Cortex of kidney (tissue), 1 donor: ENCODE measurements around the gene PRKCZ.
A peak's percentile ranks its signal among the peaks of the same experiment; 100 is the strongest.

Experiments used
- DNase-seq: peaks from one replicate; lab custom pipeline; 2025; lab: John Stamatoyannopoulos, UW

PRKCZ gene

DNA sequence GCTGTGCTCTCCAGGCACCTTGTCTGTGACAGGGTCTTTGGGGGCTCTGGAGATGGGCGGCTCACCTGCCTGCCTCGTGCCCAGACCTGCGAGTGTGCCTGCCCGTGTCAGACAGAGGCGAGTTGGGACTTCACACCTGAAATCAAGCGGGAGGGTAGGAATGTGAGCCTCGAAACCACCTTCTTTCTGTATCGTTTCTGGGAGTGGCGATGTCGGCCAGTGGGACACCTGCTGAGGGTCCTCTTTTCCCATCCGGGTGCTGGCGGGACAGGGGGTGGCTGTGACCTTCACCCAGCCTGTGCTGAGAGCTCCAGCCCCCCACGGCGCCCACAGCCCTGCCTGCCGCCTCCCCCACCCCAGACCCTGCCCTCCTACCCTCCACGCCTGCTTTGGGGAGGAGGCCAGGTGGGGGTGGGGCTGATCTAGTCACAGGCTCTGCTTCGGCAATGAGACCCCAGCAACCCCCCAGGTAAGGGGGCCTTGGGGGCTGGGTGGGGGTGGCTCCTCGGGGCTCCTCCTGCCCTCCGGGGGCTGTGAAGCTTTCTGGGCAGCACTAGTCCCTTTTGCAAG, 160.0 kb downstream of the PRKCZ start:
- DNase-seq, result no peak

DNA sequence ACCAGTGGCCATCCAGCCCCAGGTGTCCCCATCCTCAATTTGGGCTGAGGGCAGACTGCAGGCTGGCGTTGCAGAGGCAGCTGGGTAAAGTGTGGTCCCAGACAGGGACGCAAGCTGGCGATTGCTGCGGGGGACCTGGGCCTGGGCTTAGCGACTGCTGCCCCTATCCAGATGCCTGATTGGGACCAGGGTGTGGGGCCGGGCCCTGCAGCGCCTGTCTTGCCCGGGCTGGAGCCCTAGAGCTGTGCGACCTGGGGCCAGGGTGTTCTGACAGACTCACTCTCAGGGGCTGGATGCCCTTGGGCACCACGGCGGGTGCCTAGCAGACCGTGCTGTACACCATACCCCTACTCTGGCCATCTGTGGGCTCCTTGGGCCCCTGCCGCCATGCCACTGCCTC, 160.6 kb downstream of the PRKCZ start:
- no peak for DNase-seq

GRCh38 chr1:2212274-2212531, 162.0 kb downstream of the PRKCZ start:
- no peak for DNase-seq

DNA sequence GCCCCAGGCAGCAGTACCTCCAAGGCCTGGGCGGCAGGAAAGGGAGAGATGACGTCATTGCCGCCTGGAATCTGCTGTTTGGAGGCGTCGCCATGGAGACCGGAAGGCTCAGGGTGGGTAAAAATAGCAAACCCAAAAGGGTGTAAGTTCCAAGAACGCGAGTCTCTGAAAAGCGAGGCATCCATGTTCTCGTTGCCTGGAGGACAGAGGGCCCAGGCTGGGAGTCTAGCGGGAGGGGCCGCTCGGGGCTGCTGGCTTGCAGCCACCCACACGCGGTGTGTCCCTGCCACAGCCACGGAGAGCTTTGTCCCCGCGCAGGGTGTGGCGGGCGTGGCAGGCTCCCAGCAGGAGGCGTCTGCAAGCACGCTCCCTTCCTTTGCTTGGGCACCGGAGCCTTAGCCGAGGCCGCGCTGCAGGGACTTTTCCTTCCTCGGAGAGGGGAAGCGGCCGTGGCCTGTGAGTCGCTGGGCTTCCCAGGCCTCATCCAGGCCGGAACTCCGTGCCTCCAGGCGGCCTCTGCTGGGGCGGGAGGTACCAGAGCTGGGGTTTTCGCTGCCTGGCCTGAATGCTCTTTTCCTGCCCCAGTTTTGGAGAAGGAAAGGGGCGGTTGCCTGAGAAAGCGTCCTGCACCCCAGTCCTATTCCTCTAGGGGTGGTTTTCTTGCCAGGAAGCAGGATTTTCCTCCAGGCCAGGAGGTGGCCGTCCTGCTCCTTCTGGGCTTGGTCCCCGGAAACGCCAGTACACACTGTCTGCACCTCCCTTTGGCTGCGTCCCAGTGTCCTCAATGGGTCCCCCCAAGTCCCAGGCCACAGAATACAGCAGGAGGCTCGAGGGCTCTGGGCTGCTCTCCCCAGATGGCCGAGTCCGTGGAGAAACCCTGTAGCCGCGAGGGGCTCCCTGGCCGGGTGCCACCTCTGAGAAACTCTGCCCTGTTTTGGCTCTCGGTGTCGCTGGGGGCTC, 162.6 kb downstream of the PRKCZ start:
- no peak for DNase-seq

- no peak for DNase-seq
Observed at GRCh38 chr1:2213576-2214505, 163.6 kb downstream of the PRKCZ start.

- no peak for DNase-seq
Observed at GRCh38 chr1:2214541-2215241, 164.5 kb downstream of the PRKCZ start.

GRCh38 chr1:2215329-2215728, 165.1 kb downstream of the PRKCZ start:
- no peak for DNase-seq

GRCh38 chr1:2215909-2216766, 165.9 kb downstream of the PRKCZ start:
- DNase-seq, result no peak

- no peak for DNase-seq
Observed at GRCh38 chr1:2216767-2217058, 166.5 kb downstream of the PRKCZ start.

GRCh38 chr1:2221271-2221670, 171.1 kb downstream of the PRKCZ start:
- DNase-seq, result no peak

- DNase-seq, result no peak
Observed at GRCh38 chr1:2224170-2224584, 174.0 kb downstream of the PRKCZ start.

DNA sequence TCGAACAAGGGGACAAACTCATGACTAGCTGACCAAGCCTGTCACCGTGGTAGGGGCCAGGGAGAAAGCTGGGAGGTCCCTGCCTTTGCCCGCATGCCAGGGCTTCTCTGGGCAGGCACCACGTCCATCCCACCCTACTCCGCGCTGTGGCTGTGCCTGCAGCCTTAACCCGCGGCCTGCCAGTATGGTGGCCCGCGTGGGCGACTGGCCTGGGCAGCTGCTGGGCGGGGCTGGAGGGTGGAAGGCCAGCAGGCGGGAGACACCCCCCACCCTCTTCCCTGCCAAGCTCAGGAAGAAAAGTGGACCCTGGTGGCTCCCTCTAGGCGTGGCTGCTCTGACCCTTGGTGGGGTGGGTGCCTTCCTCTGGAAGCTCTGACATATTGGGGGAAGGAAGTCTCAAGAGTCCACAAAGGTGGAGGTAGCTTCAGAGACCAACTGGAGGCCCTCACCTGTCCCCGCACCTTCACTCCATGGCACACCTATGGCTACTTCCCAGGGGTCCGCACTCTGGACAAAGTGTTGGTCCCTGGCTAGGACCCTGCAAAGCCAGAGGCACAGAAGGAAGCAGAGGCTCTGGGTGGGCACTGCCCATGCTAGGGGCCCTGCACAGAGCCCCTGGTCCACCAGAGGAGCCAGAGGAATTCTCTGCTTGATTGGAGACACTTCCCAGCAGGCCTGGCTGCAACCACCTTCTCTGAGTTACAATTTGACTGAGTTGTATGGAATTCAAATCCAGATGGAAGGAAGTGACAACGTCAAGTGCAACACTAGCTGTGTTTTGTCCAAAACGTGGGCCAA, 174.6 kb downstream of the PRKCZ start:
- DNase-seq, result no peak

- no peak for DNase-seq
Observed at GRCh38 chr1:2226525-2227345, 176.5 kb downstream of the PRKCZ start.

GRCh38 chr1:2227346-2228156, 177.3 kb downstream of the PRKCZ start:
- peak; percentile 84 for DNase-seq

DNA sequence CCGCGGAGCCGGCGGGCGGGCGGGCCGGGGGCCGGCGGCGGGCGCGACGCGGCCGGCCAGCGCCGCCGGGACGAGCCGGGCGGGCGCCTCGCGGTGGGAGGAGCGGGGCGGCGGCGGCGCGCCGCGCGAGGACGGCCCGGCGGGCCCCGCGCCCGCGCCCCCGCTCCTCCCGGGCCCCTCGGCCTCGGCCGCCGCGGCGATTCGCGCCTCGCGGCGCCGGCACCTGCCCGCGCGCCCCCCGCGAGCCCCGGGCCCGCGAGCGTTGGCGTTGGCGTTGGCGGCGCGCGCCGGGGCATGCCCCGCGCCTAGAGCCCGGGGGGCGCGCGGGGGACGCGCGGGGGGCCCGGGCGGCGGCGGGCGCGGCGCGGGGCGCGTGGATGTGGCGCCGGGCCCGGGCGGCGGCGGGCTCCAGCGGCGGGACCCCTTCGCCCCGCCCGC, 178.0 kb downstream of the PRKCZ start, which contains the start of gene SKI:
SKI (plus strand) TSS at position 163 of the 438 bp plus-strand sequence. CDS start 448 bp downstream, outside the sequence.
- DNase-seq, result no peak

DNA sequence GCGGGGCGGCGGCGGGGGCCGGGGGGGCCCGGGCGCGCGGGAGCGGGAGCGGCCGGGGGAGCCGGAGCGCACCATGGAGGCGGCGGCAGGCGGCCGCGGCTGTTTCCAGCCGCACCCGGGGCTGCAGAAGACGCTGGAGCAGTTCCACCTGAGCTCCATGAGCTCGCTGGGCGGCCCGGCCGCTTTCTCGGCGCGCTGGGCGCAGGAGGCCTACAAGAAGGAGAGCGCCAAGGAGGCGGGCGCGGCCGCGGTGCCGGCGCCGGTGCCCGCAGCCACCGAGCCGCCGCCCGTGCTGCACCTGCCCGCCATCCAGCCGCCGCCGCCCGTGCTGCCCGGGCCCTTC, 178.5 kb downstream of the PRKCZ start:
- DNase-seq, result no peak

DNA sequence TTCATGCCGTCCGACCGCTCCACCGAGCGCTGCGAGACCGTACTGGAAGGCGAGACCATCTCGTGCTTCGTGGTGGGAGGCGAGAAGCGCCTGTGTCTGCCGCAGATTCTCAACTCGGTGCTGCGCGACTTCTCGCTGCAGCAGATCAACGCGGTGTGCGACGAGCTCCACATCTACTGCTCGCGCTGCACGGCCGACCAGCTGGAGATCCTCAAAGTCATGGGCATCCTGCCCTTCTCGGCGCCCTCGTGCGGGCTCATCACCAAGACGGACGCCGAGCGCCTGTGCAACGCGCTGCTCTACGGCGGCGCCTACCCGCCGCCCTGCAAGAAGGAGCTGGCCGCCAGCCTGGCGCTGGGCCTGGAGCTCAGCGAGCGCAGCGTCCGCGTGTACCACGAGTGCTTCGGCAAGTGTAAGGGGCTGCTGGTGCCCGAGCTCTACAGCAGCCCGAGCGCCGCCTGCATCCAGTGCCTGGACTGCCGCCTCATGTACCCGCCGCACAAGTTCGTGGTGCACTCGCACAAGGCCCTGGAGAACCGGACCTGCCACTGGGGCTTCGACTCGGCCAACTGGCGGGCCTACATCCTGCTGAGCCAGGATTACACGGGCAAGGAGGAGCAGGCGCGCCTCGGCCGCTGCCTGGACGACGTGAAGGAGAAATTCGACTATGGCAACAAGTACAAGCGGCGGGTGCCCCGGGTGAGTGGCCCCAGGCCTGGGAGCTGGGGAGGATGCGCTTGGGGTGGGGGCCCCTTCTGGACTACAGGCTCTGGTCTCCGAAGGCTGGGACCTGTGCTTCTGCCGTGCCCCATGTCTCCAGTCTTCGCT, 179.0 kb downstream of the PRKCZ start:
- no peak for DNase-seq
